Astrocyte (in vitro differentiated cells and primary cell): ENCODE data around the gene MEMO1.

Source experiments
- EZH2 ChIP-seq: IDR thresholded peaks from 2 replicates; pipeline ENCODE4 v1.6.1; 2012; ENCODE audit warnings: mild to moderate bottlenecking, low read length, inconsistent platforms; ENCODE audit not compliant: insufficient read depth
- TF ChIP-seq, protein P1 (sequence below): IDR thresholded peaks from 2 replicates; pipeline ENCODE4 v1.5.1; 2011; ENCODE audit warnings: low read depth, mild to moderate bottlenecking, inconsistent platforms, low read length, moderate library complexity; ENCODE audit not compliant: insufficient read depth

DNA sequence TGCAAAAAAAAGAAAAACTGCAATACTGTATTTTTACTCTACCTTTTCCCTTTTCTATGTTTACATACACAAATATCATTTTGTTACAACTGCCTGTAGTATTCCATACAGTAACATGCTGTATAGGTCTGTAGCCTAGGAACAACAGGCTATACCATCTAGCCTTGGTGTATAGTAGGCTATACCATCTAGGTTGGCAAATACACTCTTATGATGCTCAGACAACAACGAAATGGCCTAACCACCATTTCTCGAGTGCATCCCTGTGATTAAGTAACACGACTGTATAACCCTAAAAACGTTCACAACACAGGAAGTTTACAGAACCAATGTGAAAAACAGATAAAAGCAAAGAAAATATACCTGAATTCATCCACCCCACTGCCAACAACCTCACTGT, 64.0 kb downstream of the MEMO1 start:
- TF ChIP-seq, protein P1, sequence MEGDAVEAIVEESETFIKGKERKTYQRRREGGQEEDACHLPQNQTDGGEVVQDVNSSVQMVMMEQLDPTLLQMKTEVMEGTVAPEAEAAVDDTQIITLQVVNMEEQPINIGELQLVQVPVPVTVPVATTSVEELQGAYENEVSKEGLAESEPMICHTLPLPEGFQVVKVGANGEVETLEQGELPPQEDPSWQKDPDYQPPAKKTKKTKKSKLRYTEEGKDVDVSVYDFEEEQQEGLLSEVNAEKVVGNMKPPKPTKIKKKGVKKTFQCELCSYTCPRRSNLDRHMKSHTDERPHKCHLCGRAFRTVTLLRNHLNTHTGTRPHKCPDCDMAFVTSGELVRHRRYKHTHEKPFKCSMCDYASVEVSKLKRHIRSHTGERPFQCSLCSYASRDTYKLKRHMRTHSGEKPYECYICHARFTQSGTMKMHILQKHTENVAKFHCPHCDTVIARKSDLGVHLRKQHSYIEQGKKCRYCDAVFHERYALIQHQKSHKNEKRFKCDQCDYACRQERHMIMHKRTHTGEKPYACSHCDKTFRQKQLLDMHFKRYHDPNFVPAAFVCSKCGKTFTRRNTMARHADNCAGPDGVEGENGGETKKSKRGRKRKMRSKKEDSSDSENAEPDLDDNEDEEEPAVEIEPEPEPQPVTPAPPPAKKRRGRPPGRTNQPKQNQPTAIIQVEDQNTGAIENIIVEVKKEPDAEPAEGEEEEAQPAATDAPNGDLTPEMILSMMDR: no peak
- no peak for TF ChIP-seq EZH2
